ENCODE data around the gene SYNPO2L. TPM values are rescaled to one million over a fixed set of nuclear protein-coding genes. Genes with fewer than 3 reads are reported as not detected.
A peak's percentile ranks its signal among the peaks of the same experiment; 100 is the strongest.

SYNPO2L gene
- total RNA-seq, 2 experiments from 2014 or later = not detected

- H3K4me1 Mint-ChIP-seq = peaks cover 16% of the 10 kb centered on the region
- H3K4me3 Mint-ChIP-seq = peak overlapping the region; percentile 23
- H3K9me3 Mint-ChIP-seq = no peaks in the 10 kb centered on the region
- peak overlapping the region; percentile 72 for H3K27ac Mint-ChIP-seq
- H3K27me3 Mint-ChIP-seq = peaks cover 7% of the 10 kb centered on the region
- ATAC-seq (ENCODE audit: low read depth) = peak; percentile 63
- no peaks in the 10 kb centered on the region for H3K36me3 Mint-ChIP-seq
- DNase-seq = peak; percentile 49
- POLR2A ChIA-PET = interaction anchor here (1.5 kb wide), 1 partner anchor 115 kb away, joined by 6 read pairs; no protein-coding TSS in a partner anchor
Observed at GRCh38 chr10:73644015-73644743, 11.7 kb downstream of the SYNPO2L start.

GRCh38 chr10:73643362-73643761, 12.5 kb downstream of the SYNPO2L start:
- POLR2A ChIA-PET = interaction anchor here (1.0 to 1.5 kb wide), 2 partner anchors 18 to 114 kb away, joined by 5 to 6 read pairs; no protein-coding TSS in a partner anchor
- peak overlapping the region; percentile 72 for H3K27ac Mint-ChIP-seq
- no peak for ATAC-seq (ENCODE audit: low read depth)

GRCh38 chr10:73641328-73642060, 14.3 kb downstream of the SYNPO2L start, which contains the start of gene MYOZ1:
MYOZ1 (minus strand) TSS chr10:73641474; CDS start chr10:73640017, 1,457 bp downstream.
- H3K4me1 Mint-ChIP-seq = peaks cover 16% of the 10 kb centered on the region
- no peaks in the 10 kb centered on the region for H3K36me3 Mint-ChIP-seq
- POLR2A ChIA-PET = no interaction called here
- DNase-seq (no peak), ATAC-seq (ENCODE audit: low read depth) (no peak)
- peaks cover 7% of the 10 kb centered on the region for H3K27me3 Mint-ChIP-seq
- no peaks in the 10 kb centered on the region for H3K9me3 Mint-ChIP-seq
- H3K4me3 Mint-ChIP-seq = no peak within 1 kb of the TSS
- no peak within 1 kb of the TSS for H3K27ac Mint-ChIP-seq

More at GRCh38 chr10:73643362-73643761, 12.5 kb downstream of the SYNPO2L start:
- Mint-ChIP-seq H3K27me3 (peaks cover 7% of the 10 kb centered on the region), H3K4me1 (peaks cover 16% of the 10 kb centered on the region), H3K4me3 (peak overlapping the region; percentile 42), H3K9me3 (no peaks in the 10 kb centered on the region), H3K36me3 (no peaks in the 10 kb centered on the region)
- no peak for DNase-seq

GRCh38 chr10:73639286-73639685, 16.5 kb downstream of the SYNPO2L start:
- Mint-ChIP-seq H3K4me3 (no peak overlapping the region), H3K27ac (no peak overlapping the region), H3K36me3 (no peaks in the 10 kb centered on the region), H3K27me3 (peaks cover 5% of the 10 kb centered on the region), H3K4me1 (peaks cover 14% of the 10 kb centered on the region), H3K9me3 (no peaks in the 10 kb centered on the region)
- ATAC-seq (ENCODE audit: low read depth) (no peak), DNase-seq (no peak)
- POLR2A ChIA-PET = no interaction called here

GRCh38 chr10:73635781-73636180, 20.0 kb downstream of the SYNPO2L start:
- no peak overlapping the region for H3K4me3 Mint-ChIP-seq
- DNase-seq (no peak), ATAC-seq (ENCODE audit: low read depth) (no peak)
- peaks cover 3% of the 10 kb centered on the region for H3K27me3 Mint-ChIP-seq
- no peak overlapping the region for H3K27ac Mint-ChIP-seq
- no peaks in the 10 kb centered on the region for H3K9me3 Mint-ChIP-seq
- peaks cover 2% of the 10 kb centered on the region for H3K4me1 Mint-ChIP-seq
- H3K36me3 Mint-ChIP-seq = no peaks in the 10 kb centered on the region
- POLR2A ChIA-PET = no interaction called here

GRCh38 chr10:73634421-73634820, 21.4 kb downstream of the SYNPO2L start:
- H3K36me3 Mint-ChIP-seq = no peaks in the 10 kb centered on the region
- peaks cover 2% of the 10 kb centered on the region for H3K4me1 Mint-ChIP-seq
- peaks cover 2% of the 10 kb centered on the region for H3K27me3 Mint-ChIP-seq
- POLR2A ChIA-PET = no interaction called here
- DNase-seq (no peak), ATAC-seq (ENCODE audit: low read depth) (no peak)
- H3K9me3 Mint-ChIP-seq = no peaks in the 10 kb centered on the region
- no peak overlapping the region for H3K4me3 Mint-ChIP-seq
- H3K27ac Mint-ChIP-seq = no peak overlapping the region

GRCh38 chr10:73629165-73629564, 26.7 kb downstream of the SYNPO2L start:
- H3K4me1 Mint-ChIP-seq = peaks cover 20% of the 10 kb centered on the region
- no peak overlapping the region for H3K4me3 Mint-ChIP-seq
- H3K36me3 Mint-ChIP-seq = peaks cover 2% of the 10 kb centered on the region
- DNase-seq (no peak), ATAC-seq (ENCODE audit: low read depth) (no peak)
- H3K9me3 Mint-ChIP-seq = no peaks in the 10 kb centered on the region
- no peaks in the 10 kb centered on the region for H3K27me3 Mint-ChIP-seq
- H3K27ac Mint-ChIP-seq = no peak overlapping the region
- POLR2A ChIA-PET = interaction anchor here (1.0 kb wide), 1 partner anchor 271 kb away, joined by 4 read pairs; the partner anchor contains the start of gene CFAP70

- Mint-ChIP-seq H3K4me3 (no peak overlapping the region), H3K27me3 (no peaks in the 10 kb centered on the region), H3K4me1 (peaks cover 20% of the 10 kb centered on the region), H3K36me3 (peaks cover 2% of the 10 kb centered on the region), H3K9me3 (no peaks in the 10 kb centered on the region), H3K27ac (no peak overlapping the region)
- ATAC-seq (ENCODE audit: low read depth) (no peak), DNase-seq (no peak)
- POLR2A ChIA-PET = interaction anchor here (0.6 kb wide), 1 partner anchor 132 kb away, joined by 5 read pairs; no protein-coding TSS in a partner anchor
Observed at GRCh38 chr10:73628405-73628804, 27.4 kb downstream of the SYNPO2L start.

GRCh38 chr10:73627300-73627699, 28.5 kb downstream of the SYNPO2L start:
- no peak for ATAC-seq (ENCODE audit: low read depth)
- DNase-seq = no peak
- Mint-ChIP-seq H3K4me1 (peaks cover 20% of the 10 kb centered on the region), H3K27ac (peak overlapping the region; percentile 25), H3K9me3 (no peaks in the 10 kb centered on the region), H3K36me3 (peaks cover 2% of the 10 kb centered on the region), H3K4me3 (no peak overlapping the region), H3K27me3 (no peaks in the 10 kb centered on the region)
- POLR2A ChIA-PET = no interaction called here

- peak; percentile 89 for DNase-seq
- H3K27ac Mint-ChIP-seq = peak overlapping the region; percentile 99
- no peaks in the 10 kb centered on the region for H3K9me3 Mint-ChIP-seq
- H3K27me3 Mint-ChIP-seq = no peaks in the 10 kb centered on the region
- POLR2A ChIA-PET = interaction anchor here (0.6 to 1.4 kb wide), 10 partner anchors 17 to 380 kb away, joined by 3 to 11 read pairs (median 4); partner anchors contain the start of gene PPP3CB
- peaks cover 20% of the 10 kb centered on the region for H3K4me1 Mint-ChIP-seq
- H3K4me3 Mint-ChIP-seq = peak overlapping the region; percentile 100
- H3K36me3 Mint-ChIP-seq = peaks cover 2% of the 10 kb centered on the region
- ATAC-seq (ENCODE audit: low read depth) = peak; percentile 95
Observed at GRCh38 chr10:73625884-73626752, 29.7 kb downstream of the SYNPO2L start.

- peaks cover 20% of the 10 kb centered on the region for H3K4me1 Mint-ChIP-seq
- H3K27me3 Mint-ChIP-seq = no peaks in the 10 kb centered on the region
- peak overlapping the region; percentile 99 for H3K27ac Mint-ChIP-seq
- H3K4me3 Mint-ChIP-seq = peak overlapping the region; percentile 100
- no peaks in the 10 kb centered on the region for H3K9me3 Mint-ChIP-seq
- POLR2A ChIA-PET = interaction anchor here (0.6 to 1.4 kb wide), 9 partner anchors 18 to 379 kb away, joined by 3 to 11 read pairs (median 4); partner anchors contain the start of gene PPP3CB
- peak; percentile 68 for ATAC-seq (ENCODE audit: low read depth)
- peaks cover 2% of the 10 kb centered on the region for H3K36me3 Mint-ChIP-seq
- peak; percentile 38 for DNase-seq
Observed at GRCh38 chr10:73625004-73625883, 30.6 kb downstream of the SYNPO2L start.

GRCh38 chr10:73623056-73623455, 32.8 kb downstream of the SYNPO2L start:
- POLR2A ChIA-PET = no interaction called here
- Mint-ChIP-seq H3K4me3 (no peak overlapping the region), H3K36me3 (peaks cover 2% of the 10 kb centered on the region), H3K27ac (no peak overlapping the region), H3K9me3 (no peaks in the 10 kb centered on the region), H3K4me1 (peaks cover 20% of the 10 kb centered on the region), H3K27me3 (no peaks in the 10 kb centered on the region)
- DNase-seq = no peak
- ATAC-seq (ENCODE audit: low read depth) = no peak

Data from activated naive CD8-positive, alpha-beta T cell treated with anti-CD3 and anti-CD28 coated beads, Interleukin-2, amount 10 ng/mL, durations not matched to agents 7 days and 5 days (primary cell).